Anterior cingulate cortex (tissue), 58 donors: ENCODE measurements around the gene MOB3A.
A peak's percentile ranks its signal among the peaks of the same experiment; 100 is the strongest.

Experiments used
- DNase-seq, 58 donors: peaks; one replicate each; lab custom pipeline; 2025; lab: John Stamatoyannopoulos, UW

The MOB3A gene

DNA sequence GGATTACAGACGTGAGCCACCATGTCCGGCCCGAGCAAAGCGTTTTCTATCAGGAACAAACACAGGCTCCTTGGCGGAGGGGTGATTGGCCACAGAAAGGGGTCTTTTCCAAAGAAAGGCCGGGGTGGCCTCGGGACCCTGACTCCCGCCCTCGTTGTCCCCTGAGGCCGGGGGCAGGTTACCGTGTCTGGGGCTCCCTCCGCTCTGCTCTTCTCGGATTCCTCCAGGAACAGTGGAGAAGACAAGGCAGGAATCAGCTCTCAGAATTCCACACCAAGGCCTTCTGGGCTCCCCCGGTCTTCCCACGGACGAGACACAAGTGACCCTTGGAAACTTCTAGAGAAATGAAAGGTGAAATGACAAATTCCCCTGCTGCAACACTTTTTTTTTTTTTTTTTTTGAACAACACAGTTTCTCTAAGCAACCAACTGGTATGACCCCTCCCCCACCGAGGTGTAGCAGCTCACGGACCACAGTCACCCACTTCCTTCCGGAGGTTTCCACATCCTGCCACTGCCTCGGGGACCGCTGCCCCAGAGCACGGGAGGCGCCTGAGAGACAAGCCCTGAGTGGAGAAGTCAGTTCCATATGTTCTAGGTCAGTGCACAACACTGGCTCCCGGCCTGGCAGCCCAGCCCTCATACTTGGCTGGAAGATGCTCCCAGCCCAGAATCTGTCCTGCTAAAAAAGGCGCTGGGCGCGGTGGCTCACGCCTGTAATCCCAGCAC, 11.0 kb downstream of the MOB3A start:
- DNase-seq: no peak

DNA sequence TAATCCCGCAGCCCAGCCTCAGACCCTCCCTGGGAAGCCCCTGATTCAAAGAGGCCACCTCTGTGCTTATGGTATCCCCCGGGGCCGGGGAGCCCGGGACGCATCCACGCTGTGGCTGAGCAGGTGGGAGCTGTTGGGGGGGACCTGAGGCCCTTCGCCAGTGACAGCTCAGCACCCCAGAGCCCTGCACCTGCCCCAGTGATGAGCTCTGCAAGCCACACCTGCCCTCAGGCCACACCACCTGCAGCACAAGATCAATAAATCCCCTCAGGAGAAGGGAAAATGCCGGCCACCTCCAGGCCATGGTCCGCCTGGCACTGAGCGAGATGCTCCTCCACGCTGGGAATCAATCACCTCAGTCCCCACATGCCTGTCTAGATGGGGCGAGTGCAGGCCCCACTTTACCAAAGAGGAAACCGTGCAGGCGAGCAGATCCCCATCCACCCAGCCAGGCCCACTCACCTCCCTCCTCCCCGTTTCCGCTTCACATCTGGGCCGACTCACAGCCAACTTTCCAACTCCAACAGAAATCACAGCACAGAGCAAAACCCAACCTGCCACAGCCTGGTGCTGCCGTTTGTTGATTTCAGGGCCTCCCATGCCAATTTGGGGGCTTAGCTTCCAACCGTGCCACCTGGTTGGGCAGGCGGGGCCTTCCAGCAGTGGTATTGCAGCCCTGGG, 12.8 kb downstream of the MOB3A start:
- no peak for DNase-seq

DNA sequence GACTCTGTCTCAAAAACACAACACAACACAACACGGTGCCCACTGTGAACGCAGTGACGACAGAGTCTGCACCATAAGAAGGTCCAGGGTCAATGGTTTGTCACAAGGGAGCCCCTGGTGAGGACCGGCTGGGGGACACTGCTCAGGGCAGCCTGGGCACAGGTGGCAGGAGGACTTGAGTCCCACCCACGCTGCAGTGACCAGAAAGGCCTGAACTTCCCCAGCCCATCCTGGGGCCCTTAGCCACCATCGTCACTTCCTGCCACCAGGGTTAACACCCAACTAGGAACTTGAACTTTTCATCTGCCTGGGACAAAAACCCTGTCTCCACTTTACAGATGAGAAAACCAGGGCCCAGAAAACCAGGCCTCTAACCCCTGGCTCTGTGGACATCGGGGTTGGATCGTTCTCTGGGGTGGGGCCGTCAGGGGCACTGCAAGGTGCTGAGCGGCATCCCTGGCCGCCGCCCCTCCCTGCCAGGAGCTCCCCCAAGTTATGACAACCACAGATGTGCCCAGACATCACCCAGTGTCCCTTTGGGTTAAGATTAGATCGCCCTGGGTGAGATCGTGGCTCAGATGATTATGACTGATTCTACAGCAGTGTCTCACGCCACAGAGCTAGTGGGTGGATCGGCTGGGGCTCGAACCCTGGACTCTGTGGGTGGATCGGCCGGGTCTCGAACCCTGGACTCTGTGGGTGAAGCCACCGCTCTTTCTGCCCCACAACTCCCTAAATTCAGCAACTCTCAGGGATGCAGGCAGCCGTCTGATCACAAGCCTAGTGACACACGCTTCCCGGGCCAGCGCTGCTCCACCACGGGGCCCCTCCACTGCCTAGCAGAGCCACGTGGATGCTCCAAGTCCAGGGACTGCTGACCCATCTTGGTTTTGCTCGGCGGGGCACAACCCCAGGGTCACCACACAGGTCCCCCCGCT, 14.0 kb downstream of the MOB3A start:
- peak in 1 of 58 donors; percentile 8 for DNase-seq

DNA sequence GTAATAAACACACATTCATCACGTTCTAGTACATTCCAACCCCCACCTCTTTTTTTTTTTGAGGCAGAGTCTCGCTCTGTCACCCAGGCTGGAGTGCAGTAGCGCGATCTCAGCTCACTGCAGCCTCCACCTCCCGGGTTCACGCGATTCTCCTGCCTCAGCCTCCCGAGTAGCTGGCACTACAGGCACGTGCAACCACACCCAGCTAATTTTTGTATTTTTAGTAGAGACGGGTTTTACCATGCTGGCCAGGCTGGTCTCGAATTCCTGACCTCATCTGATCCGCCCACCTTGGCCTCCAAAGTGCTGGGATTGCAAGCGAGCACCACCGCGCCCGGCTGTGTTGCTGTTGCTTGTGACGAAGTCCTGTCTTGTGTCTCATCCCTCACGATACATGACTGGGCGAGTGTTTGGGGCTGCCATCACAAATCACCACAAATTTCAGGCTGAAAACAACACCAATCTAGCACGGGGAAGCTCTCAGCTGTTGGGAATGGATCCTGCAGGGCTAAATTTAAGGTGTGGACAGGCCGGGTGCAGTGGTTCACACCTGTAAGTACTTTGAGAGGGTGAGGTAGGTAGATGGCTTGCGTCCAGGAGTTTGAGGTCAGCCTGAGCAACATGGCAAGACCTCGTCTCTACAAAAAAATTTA, 15.7 kb downstream of the MOB3A start:
- no peak for DNase-seq

DNA sequence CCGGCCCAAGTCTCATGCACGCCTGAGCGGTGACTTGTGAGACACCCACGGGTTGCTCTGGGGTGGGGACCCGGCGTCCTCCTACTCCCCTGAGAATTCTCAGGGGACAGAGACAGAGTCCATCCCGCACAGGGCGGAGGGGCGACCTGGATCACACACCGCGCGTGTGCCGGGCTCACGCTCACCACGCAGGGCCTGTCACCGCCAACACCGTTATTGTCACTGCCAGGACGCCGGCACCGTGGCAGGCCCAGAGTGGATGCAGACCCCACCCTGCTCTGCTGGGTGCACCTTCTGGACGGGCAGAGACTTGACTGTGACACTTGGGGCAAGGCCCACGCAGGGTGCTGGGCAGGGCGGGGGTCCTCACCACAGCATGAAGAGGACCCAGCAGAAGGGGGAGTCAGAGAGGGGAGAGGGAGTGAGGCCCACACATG, 16.2 kb downstream of the MOB3A start:
- no peak for DNase-seq

DNA sequence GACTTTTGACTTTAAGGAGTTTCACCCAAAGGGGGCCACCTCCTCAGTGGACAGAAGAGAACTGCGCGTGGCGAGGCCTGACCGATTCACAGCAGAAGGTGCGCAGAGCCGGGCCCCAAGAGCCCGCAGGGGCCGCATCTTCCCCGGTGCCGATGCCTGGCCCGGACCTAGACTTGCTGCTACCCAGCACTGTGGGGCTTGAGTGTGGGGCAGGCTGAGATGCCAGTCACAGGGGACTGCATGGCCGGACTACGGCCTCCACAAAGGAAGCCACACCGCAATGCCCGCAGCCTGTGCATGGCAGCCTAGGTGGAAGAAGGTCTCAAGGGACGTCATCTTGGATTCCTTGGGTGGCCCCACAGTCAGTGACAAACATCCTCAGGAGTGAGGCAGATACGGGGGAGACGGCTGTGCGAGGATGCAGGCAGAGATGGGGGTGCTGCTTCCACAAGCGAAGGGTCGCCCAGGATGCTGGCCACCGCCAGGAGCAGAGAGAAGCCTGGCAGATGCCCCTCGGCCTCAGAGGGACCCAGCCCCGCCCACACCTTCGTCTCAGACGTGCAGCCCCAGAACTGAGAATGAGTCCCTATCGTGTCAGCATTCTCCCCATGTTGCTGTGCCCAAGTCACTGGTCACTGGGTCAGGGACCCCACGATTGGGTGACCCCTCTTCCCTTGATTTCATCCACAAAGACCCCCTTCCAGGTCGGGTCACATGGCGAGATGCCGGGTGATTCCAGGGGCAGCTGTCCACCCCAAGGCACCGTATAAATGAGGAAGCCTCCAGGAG, 16.9 kb downstream of the MOB3A start:
- DNase-seq: no peak

DNA sequence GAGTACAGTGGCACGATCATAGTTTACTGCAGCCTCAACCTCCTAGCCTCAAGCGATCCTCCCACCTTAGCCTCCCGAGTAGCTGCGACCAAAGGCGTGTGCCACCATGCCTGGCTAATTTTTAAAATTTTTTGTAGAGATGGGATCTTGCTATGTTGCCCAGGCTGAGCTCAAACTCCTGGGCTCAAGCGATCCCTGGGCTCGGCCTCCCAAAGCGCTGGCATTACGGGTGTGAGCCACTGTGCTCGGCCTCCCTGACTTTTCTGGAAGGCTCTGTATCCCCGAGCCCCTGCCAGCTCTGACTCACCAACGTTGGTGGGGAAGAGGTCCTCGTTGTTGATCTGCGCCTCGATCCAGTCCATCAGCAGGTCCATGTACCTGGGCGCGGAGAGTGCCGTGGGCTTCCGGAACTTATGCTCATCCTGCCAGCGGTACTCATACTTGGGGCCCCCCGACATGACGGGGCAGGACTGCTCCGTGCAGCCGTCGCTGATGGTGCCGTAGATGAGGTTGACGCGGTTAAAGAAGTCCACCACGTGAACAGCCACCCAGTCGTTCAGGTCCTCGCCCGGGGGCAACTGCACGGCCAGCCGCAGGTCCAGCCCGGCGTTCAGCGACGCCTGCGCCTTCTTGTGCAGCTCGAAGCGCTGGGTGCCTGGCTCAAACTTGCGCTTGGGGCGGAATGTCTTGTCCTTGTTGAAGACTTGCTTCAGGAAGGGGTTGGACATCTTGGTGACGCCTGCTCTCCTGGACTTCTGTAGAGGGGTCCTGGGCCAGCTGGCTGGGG, 18.1 kb downstream of the MOB3A start:
- DNase-seq: no peak

DNA sequence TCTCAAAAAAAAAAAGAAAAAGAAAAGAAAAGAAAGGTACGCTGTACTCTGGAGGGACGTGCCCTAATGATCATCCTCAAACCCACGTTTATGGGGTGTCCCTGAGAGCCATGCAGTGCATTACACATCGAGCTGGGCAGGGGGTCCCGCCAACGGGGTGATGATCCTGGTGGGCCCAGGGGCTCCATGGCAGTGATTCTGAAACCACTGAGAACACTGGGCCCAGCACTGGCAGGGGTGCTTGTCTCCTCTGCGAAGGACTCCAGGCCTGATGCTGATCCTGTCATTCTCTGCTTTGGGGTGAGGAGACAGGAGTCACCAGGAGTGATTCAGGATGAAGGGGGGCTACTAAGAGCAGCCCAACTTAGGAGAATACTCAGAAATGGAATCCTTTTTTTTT, 18.7 kb downstream of the MOB3A start:
- DNase-seq: no peak

DNA sequence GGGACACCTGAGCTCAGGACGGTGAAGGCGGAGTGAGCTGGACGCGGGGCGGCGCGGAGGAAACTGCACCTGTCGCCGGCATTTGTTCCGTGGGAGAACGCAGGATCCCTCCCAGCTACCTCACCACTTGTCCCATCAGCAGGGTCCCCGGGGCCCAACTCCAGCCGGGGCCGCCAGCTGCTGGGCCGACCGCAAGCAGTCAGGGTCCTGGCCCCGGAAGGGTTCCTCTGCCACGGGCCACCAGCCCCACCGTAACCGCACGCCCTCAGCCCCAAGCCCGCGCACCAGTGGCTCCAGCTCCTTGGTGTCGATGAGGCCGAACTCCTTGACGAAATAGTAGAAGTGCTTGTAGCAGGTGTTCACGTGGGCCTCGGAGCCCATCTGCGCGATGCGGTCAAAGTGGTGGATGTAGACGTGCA, 19.6 kb downstream of the MOB3A start:
- DNase-seq: no peak

DNA sequence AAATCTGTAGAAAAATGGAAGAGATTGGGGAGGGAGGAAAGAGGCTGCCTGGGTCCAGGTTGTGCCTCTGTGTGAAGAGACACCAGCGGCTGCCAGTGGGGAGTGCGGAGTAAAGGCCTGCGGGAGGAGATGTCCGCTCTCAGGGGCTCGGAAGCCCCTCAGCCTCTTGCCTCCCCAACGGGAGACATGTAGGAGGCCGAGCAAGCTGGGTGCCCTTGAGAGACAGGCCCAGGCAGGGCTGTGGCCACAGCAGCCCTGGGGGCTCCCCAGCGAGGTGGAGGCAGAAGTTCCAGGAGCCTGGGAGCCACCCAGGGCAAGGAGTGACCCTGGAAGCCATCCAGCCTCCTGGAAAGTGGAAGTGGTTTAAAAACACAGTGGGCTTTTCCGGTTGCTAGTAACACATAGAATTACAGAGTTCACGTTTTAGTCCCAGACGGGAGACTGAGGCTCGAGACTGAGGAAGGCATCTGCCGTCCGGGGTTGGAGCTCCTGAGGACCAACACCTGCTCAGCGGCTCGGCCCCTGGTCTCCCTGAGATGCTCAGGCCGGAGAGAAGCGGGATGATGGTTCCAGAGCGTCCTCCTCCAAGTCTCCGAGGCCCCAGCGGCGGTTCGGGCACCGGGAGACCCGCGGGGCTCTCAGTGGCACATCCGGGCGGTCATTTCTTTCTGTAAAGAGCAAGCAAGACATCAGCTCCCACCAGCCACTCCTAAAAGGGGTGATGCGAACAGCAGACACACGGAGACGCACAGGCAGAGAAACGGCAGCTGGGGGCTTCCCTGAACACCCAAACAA, 23.2 kb downstream of the MOB3A start:
- DNase-seq: no peak

DNA sequence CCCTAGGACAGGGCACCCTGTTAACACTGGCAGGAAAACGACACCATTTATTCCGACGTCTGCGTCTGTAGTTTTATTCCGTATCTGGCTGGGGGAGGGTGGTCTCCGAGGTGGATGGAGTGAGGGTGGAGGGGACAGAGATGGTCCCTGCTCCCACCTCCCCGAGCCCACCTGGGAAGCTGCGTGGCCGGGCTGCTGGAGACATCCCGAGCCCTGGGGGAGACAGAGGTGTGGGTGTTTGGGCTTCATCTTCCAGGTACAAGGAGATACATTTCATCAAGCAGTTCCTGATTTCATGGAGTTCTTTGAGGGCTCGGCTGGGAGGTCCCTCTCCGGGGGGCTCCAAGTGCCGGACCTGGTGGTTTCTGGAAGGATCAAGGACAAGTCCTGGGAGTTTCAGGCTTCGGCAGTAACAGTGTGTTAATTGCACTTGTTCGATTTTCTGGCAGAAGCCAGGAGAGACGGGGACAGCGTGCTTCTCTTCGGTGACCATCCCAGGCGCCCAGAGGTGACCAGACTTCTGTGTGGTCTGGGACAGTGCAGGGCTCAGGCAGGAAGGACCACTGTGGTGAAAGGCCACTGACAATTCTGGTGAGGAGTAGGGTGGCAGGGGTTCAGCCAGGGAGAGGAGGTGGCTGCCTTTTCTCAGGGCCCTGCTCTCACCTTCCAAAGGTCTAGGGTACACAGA, 25.0 kb downstream of the MOB3A start:
- DNase-seq: no peak

DNA sequence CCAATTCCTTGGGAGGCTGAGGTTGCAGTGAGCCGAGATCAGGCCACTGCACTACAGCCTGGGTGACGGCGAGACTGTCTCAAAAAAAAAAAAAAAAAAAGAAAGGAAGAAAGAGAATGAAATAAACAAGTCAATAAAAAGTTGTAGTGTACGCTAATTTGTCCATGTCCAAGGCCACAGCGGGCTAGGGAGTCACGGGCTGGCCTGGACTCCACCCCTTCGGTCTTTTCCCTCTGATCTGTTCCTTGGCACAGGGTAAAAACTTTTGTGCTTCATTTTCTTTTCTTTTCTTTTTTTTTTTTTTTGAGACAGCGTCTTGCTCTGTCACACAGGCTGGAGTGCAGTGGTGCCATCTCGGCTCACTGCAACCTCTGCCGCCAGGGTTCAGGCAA, 25.7 kb downstream of the MOB3A start:
- DNase-seq: no peak

DNA sequence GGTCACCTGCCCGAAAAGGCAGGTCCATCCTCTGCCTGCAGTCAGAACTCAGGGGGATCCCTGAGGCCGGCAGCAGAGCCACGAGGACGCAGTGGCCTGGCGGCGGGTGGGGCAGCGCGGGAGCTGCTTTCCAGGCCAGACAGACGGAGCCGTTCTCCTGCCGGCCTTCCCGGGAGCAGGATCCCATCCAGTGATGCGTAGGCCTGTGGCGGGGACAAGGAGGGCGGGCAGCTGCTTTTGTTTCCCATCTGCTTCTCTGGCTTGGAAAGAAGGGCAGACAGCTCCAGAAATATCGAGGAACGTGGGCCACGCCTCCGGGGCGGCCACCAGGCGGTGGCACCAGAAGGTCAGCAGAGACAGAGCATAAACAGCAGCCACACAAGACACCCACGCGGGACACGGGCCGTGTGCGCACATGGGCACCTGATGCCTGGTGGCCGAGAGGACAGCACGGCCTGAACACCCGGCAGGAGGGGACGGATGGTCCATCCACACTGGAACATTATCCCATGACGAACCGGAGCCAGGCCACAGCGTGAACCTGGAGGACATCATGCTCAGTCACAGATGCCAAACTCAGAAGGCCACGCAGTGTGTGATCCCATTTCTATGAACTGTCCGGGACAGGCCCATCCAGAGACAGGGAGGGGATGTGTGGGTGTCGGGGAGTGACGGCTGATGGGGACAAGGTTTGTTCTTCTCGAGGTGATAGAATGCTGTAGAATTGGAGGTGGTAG, 31.2 kb downstream of the MOB3A start:
- DNase-seq: peak in 37 of 58 donors; percentile 16 to 76 (median 39)

DNA sequence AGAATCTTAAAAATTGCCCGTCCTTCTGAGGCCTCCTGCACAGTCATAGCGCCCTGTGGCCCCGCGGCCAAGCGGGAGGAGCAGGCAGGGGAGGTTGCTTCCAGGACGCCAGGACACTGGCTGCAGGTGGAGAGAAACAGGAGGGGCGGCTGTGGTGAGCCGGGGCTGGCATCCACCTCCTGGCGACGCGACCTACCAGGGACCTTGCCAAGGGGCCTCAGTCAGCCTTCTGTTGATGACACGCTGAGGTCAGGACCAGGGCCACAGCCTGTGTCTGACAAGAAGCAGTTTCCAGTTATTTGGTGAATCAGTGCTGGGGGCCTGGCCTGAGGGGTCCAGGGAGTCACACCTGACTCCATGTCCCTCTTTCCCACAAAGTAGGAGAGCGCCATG, 31.7 kb downstream of the MOB3A start:
- DNase-seq: no peak

DNA sequence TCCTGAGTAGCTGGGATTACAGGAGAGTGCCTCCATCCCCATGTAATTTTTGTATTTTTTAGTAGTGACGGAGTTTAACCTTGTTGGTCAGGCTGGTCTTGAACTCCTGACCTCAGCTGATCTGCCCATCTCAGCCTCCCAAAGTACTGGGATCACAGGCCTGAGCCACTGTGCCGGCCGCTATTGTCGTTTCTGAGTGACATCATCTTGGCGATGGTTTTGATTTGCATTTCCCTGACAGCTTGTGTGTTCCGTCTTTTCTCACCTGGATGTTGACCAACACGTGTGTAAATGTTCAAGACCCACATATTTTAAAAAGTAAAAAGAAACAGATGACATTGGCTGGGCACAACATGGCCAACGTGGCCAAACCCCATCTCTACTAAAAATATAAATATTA, 32.3 kb downstream of the MOB3A start:
- DNase-seq: no peak

DNA sequence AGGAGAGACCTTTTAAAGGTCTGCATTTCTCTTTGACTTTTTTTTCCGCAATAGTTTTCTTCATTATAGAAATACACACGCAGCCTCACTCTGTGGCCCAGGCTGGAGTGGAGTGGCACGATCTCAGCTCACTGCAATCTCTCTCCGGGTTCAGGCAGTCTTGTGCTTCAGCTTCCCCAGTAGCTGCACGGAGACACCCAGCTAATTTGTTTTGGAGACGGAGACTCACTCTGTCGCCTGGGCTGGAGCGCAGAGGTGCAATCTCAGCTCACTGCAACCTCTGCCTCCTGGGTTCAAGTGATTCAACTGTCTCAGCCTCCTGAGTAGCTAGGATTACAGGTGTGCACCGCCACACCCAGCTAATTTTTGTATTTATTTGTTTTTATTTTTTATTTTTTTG, 33.4 kb downstream of the MOB3A start:
- no peak for DNase-seq

DNA sequence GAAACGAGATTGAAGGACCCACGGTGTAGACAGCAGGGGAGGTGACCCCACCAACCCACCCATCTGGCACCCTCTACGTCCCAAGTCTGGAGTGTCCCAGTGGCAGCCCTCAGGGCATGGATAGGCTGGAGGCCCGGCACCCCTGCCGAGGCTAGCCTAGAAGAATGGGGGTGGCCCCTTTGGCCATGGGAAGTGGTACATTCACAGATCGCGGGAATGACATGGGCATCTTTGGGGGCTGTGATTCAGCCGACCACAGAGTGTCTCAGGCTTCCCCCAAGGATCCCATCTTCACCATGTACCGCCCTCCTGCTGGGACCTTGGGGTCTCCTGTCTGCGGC, 33.8 kb downstream of the MOB3A start:
- DNase-seq: no peak
